Stimulated activated CD4-positive, alpha-beta T cell treated with anti-CD3 and anti-CD28 coated beads, Interleukin-1b, Interleukin-23, amount 100 ng/mL, for 4 hours (primary cell): ENCODE results near the gene PCDH9.
"Not testable (repeated sequence)": the region's sequence is repeated elsewhere in the genome, so short reads cannot be mapped to it uniquely, and the experiment has no call there.

Experiments
- DNase-seq, 2 donors: peaks; one replicate each; pipeline ENCODE4 v3.0.0-alpha.2; 2020; ENCODE audit warnings: low read depth in 2 of 2

The PCDH9 gene

GRCh38 chr13:67130444-67130843 lies 99.7 kb downstream of the PCDH9 start:
- DNase-seq = no peak

- no peak for DNase-seq
Measured at GRCh38 chr13:67128136-67128535, 102.0 kb downstream of the PCDH9 start.

GRCh38 chr13:67125681-67126080 lies 104.5 kb downstream of the PCDH9 start:
- no peak for DNase-seq

GRCh38 chr13:67123165-67123564 lies 107.0 kb downstream of the PCDH9 start:
- no peak for DNase-seq

GRCh38 chr13:67122251-67122650 lies 107.9 kb downstream of the PCDH9 start:
- DNase-seq = no peak

- DNase-seq = no peak
Measured at GRCh38 chr13:67120872-67121531, 109.1 kb downstream of the PCDH9 start.

- DNase-seq = no peak
Measured at GRCh38 chr13:67119481-67119894, 110.6 kb downstream of the PCDH9 start.

- DNase-seq = no peak
Measured at GRCh38 chr13:67118277-67118676, 111.9 kb downstream of the PCDH9 start.

- DNase-seq = no peak
Measured at GRCh38 chr13:67117010-67117550, 113.1 kb downstream of the PCDH9 start.

- DNase-seq = no peak
Measured at GRCh38 chr13:67107979-67108378, 122.2 kb downstream of the PCDH9 start.

- DNase-seq = no peak
Measured at GRCh38 chr13:67106502-67107057, 123.6 kb downstream of the PCDH9 start.

- DNase-seq = no peak
Measured at GRCh38 chr13:67101730-67102467, 128.2 kb downstream of the PCDH9 start.

- no peak for DNase-seq
Measured at GRCh38 chr13:67100730-67101129, 129.4 kb downstream of the PCDH9 start.

GRCh38 chr13:67099494-67099893 lies 130.6 kb downstream of the PCDH9 start:
- no peak for DNase-seq

- DNase-seq = no peak
Measured at GRCh38 chr13:67097892-67098452, 132.2 kb downstream of the PCDH9 start.

GRCh38 chr13:67096893-67097292 lies 133.2 kb downstream of the PCDH9 start:
- DNase-seq = not testable (repeated sequence)

GRCh38 chr13:67096418-67096817 lies 133.7 kb downstream of the PCDH9 start:
- DNase-seq = no peak

GRCh38 chr13:67095621-67096020 lies 134.5 kb downstream of the PCDH9 start:
- DNase-seq = no peak

- no peak for DNase-seq
Measured at GRCh38 chr13:67094952-67095351, 135.2 kb downstream of the PCDH9 start.

GRCh38 chr13:67094078-67094477 lies 136.1 kb downstream of the PCDH9 start:
- no peak for DNase-seq

GRCh38 chr13:67091603-67092002 lies 138.5 kb downstream of the PCDH9 start:
- DNase-seq = no peak

- DNase-seq = no peak
Measured at GRCh38 chr13:67090856-67091255, 139.3 kb downstream of the PCDH9 start.
